DMS79 (cell line): ENCODE results near the gene PAK4.
"Not testable (repeated sequence)": the region's sequence is repeated elsewhere in the genome, so short reads cannot be mapped to it uniquely, and the experiment has no call there.

Experiments used
- DNase-seq: peaks from one replicate; lab custom pipeline; 2025; lab: John Stamatoyannopoulos, UW

Gene PAK4

GRCh38 chr19:39100500-39101166 lies 25.0 kb upstream of the PAK4 start:
- DNase-seq = no peak

GRCh38 chr19:39103151-39103550 lies 22.4 kb upstream of the PAK4 start:
- DNase-seq = no peak

- no peak for DNase-seq
These were observed 21.4 kb upstream of the PAK4 start for GRCh38 chr19:39104186-39104596.

- no peak for DNase-seq
These were observed 19.4 kb upstream of the PAK4 start for GRCh38 chr19:39106194-39106593.

- no peak for DNase-seq
These were observed 15.9 kb upstream of the PAK4 start for GRCh38 chr19:39109641-39110040.

GRCh38 chr19:39110263-39110967 lies 15.2 kb upstream of the PAK4 start:
- peak; percentile 36 for DNase-seq

- DNase-seq = no peak
These were observed 13.9 kb upstream of the PAK4 start for GRCh38 chr19:39111593-39112199.

- DNase-seq = no peak
These were observed 13.2 kb upstream of the PAK4 start for GRCh38 chr19:39112338-39112890.

GRCh38 chr19:39113199-39113598 lies 12.4 kb upstream of the PAK4 start:
- DNase-seq = no peak

GRCh38 chr19:39115105-39115847 lies 10.3 kb upstream of the PAK4 start:
- no peak for DNase-seq

GRCh38 chr19:39117023-39117422 lies 8.6 kb upstream of the PAK4 start:
- DNase-seq = not testable (repeated sequence)

- DNase-seq = no peak
These were observed 5.8 kb upstream of the PAK4 start for GRCh38 chr19:39119830-39120229.

- no peak for DNase-seq
These were observed 2.5 kb upstream of the PAK4 start for GRCh38 chr19:39122934-39123731.

- no peak for DNase-seq
These were observed 1.3 kb upstream of the PAK4 start for GRCh38 chr19:39124136-39124764.

GRCh38 chr19:39125199-39125553 lies 410 bp upstream of the PAK4 start:
- DNase-seq = no peak

- no peak for DNase-seq
These were observed 964 bp downstream of the PAK4 start for GRCh38 chr19:39126312-39127187.

GRCh38 chr19:39127812-39128515 lies 2.4 kb downstream of the PAK4 start:
- peak; percentile 12 for DNase-seq

GRCh38 chr19:39128516-39129079 lies 3.0 kb downstream of the PAK4 start:
- DNase-seq = no peak

- DNase-seq = no peak
These were observed 3.5 kb downstream of the PAK4 start for GRCh38 chr19:39129116-39129515.
